IMR-90 (cell line): ENCODE measurements around the gene VSIR. TPM values are rescaled to one million over a fixed set of nuclear protein-coding genes. Genes with fewer than 3 reads are reported as not detected.

Source experiments
- ATAC-seq: fragments of 200-7000 bp; cut with Tn5 transposase; 2 replicates; pipeline ENCODE4 v1.9.1; 2020; ENCODE audit warnings: low read depth, mild to moderate bottlenecking, moderate library complexity
- BruUV-seq: library from RNA; stranded (reverse); fragments of 400-500 nt; replicated peaks from 2 replicates; lab custom pipeline; 2021; lab: Mats Ljungman, UMichigan
- CTCF ChIA-PET: fragments of 300-600 bp; formaldehyde crosslinking; extraction: SDS; loops from one replicate; lab custom pipeline; 2021; ENCODE audit warnings: antibody characterized with exemption; lab: Yijun Ruan, JAX
- POLR2A ChIA-PET: fragments of 300-600 bp; sonication (Branson Sonifier 250); formaldehyde crosslinking; loops from one replicate; lab custom pipeline; 2022; ENCODE audit warnings: antibody characterized with exemption; ENCODE audit not compliant: unreplicated experiment; lab: Charles Lee
- DNase-seq: peaks from one replicate; pipeline ENCODE4 v3.0.0; 2013
- H2AFZ ChIP-seq: replicated peaks from 2 replicates; pipeline ENCODE3; 2013; ENCODE audit warnings: low read length, mild to moderate bottlenecking; ENCODE audit not compliant: poor library complexity
- H2AK5ac ChIP-seq: 2 replicates; pipeline ENCODE4 v1.6.1; 2013; ENCODE audit warnings: low read depth, low read length, inconsistent platforms
- H2AK9ac ChIP-seq: replicated peaks from 2 replicates; pipeline ENCODE3; 2013; ENCODE audit warnings: mild to moderate bottlenecking, low read depth, low read length, moderate library complexity; ENCODE audit not compliant: poor library complexity
- H2BK120ac ChIP-seq: 2 replicates; pipeline ENCODE4 v1.6.1; 2013; ENCODE audit warnings: low read depth, low read length, inconsistent platforms
- H2BK15ac ChIP-seq: 3 replicates; pipeline ENCODE4 v1.6.1; 2013; ENCODE audit warnings: low read depth, low read length, inconsistent platforms
- H2BK20ac ChIP-seq: 2 replicates; pipeline ENCODE4 v1.6.1; 2013; ENCODE audit warnings: low read depth, mild to moderate bottlenecking, inconsistent platforms, low read length, moderate library complexity
- H2BK5ac ChIP-seq: 2 replicates; pipeline ENCODE4 v1.6.1; 2013; ENCODE audit warnings: mild to moderate bottlenecking, low read depth, low read length, inconsistent platforms; ENCODE audit not compliant: poor library complexity, severe bottlenecking
- H3K14ac ChIP-seq: replicated peaks from 2 replicates; pipeline ENCODE4 v1.6.1; 2013; ENCODE audit warnings: low read depth, low read length, inconsistent platforms
- H3K18ac ChIP-seq: 2 replicates; pipeline ENCODE4 v1.6.1; 2013; ENCODE audit warnings: low read depth, low read length, control low read depth
- H3K23ac ChIP-seq: 2 replicates; pipeline ENCODE4 v1.6.1; 2013; ENCODE audit warnings: low read depth, low read length, inconsistent platforms
- H3K27ac ChIP-seq: 2 replicates; pipeline ENCODE4 v1.5.1; 2013; ENCODE audit warnings: mild to moderate bottlenecking, control low read depth, low read length; ENCODE audit not compliant: insufficient read depth
- H3K27me3 ChIP-seq: 2 replicates; pipeline ENCODE4 v1.6.1; 2013; ENCODE audit warnings: low read length; ENCODE audit not compliant: control insufficient read depth, insufficient read depth
- H3K36me3 ChIP-seq: 2 replicates; pipeline ENCODE4 v1.6.1; 2013; ENCODE audit warnings: low read length, mixed read lengths; ENCODE audit not compliant: control insufficient read depth, insufficient read depth
- H3K4ac ChIP-seq: 2 replicates; pipeline ENCODE4 v1.6.1; 2013; ENCODE audit warnings: low read depth, low read length, inconsistent platforms
- H3K4me1 ChIP-seq: 2 replicates; pipeline ENCODE4 v1.6.1; 2013; ENCODE audit warnings: low read length, mixed read lengths; ENCODE audit not compliant: control insufficient read depth, insufficient read depth
- H3K4me2 ChIP-seq: 2 replicates; pipeline ENCODE4 v1.6.1; 2013; ENCODE audit warnings: low read depth, mild to moderate bottlenecking, control low read depth, low read length, moderate library complexity
- H3K4me3 ChIP-seq: 2 replicates; pipeline ENCODE4 v1.5.1; 2013; ENCODE audit warnings: low read depth, mild to moderate bottlenecking, control low read depth, low read length, moderate library complexity; ENCODE audit not compliant: insufficient read depth
- H3K56ac ChIP-seq: 2 replicates; pipeline ENCODE4 v1.6.1; 2013; ENCODE audit warnings: low read length, inconsistent platforms; ENCODE audit not compliant: insufficient read depth; ENCODE audit errors: extremely low read depth
- H3K79me1 ChIP-seq, 2 experiments: 2 replicates each; pipeline ENCODE4 v1.6.1; 2013; ENCODE audit warnings: low read length in 2 of 2, inconsistent platforms in 1 of 2, low read depth in 1 of 2
- H3K9ac ChIP-seq: 2 replicates; pipeline ENCODE4 v1.6.1; 2013; ENCODE audit warnings: low read depth, low read length, control low read depth
- H3K9me1 ChIP-seq: 2 replicates; pipeline ENCODE4 v1.6.1; 2013; ENCODE audit warnings: low read length, inconsistent platforms; ENCODE audit not compliant: insufficient read depth
- H3K9me3 ChIP-seq: 2 replicates; pipeline ENCODE4 v1.6.1; 2013; ENCODE audit warnings: low read length; ENCODE audit not compliant: control insufficient read depth, insufficient read depth
- H4K20me1 ChIP-seq: 2 replicates; pipeline ENCODE4 v1.6.1; 2013; ENCODE audit warnings: low read length, inconsistent platforms; ENCODE audit not compliant: insufficient read depth
- H4K5ac ChIP-seq: 2 replicates; pipeline ENCODE4 v1.6.1; 2013; ENCODE audit warnings: mild to moderate bottlenecking, low read depth, low read length, control low read depth
- H4K8ac ChIP-seq, 2 experiments: 2 replicates each; pipeline ENCODE4 v1.6.1; 2013; ENCODE audit warnings: low read depth in 2 of 2, low read length in 2 of 2, control low read depth in 1 of 2, inconsistent platforms in 1 of 2
- H4K91ac ChIP-seq: 2 replicates; pipeline ENCODE4 v1.6.1; 2013; ENCODE audit warnings: low read depth, low read length, inconsistent platforms; ENCODE audit not compliant: insufficient read depth
- BHLHE40 ChIP-seq: fragments of 150-350 bp; IDR thresholded peaks from 2 replicates; pipeline ENCODE4 v1.6.1; 2016; ENCODE audit warnings: mild to moderate bottlenecking, low read depth, low read length
- CEBPB ChIP-seq: IDR thresholded peaks from 2 replicates; pipeline ENCODE4 v1.6.1; 2012; ENCODE audit warnings: low read depth, low read length, improper control_type of control experiment
- CHD1 ChIP-seq: IDR thresholded peaks from 2 replicates; pipeline ENCODE4 v1.6.1; 2012; ENCODE audit warnings: low read depth, low read length, improper control_type of control experiment
- CTCF ChIP-seq: conservative IDR thresholded peaks from 2 replicates; pipeline ENCODE4 v1.5.1; 2012; ENCODE audit warnings: mild to moderate bottlenecking, low read depth, low read length, improper control_type of control experiment
- ELK1 ChIP-seq: fragments of 150-350 bp; IDR thresholded peaks from 2 replicates; pipeline ENCODE4 v1.6.1; 2016; ENCODE audit warnings: low read depth, mild to moderate bottlenecking, low read length, moderate library complexity, borderline replicate concordance
- FOS ChIP-seq: fragments of 150-350 bp; IDR thresholded peaks from 2 replicates; pipeline ENCODE4 v1.6.1; 2016; ENCODE audit warnings: low read depth, low read length
- MAFK ChIP-seq: IDR thresholded peaks from 2 replicates; pipeline ENCODE4 v1.6.1; 2012; ENCODE audit warnings: low read depth, low read length, improper control_type of control experiment
- MAZ ChIP-seq: IDR thresholded peaks from 2 replicates; pipeline ENCODE4 v1.6.1; 2012; ENCODE audit warnings: low read depth, mild to moderate bottlenecking, low read length, improper control_type of control experiment, moderate library complexity, borderline replicate concordance
- MXI1 ChIP-seq: IDR thresholded peaks from 2 replicates; pipeline ENCODE4 v1.6.1; 2012; ENCODE audit warnings: low read depth, mild to moderate bottlenecking, low read length, moderate library complexity, borderline replicate concordance
- NFE2L2 ChIP-seq: fragments of 150-350 bp; IDR thresholded peaks from 2 replicates; pipeline ENCODE4 v1.6.1; 2016; ENCODE audit warnings: low read depth, mild to moderate bottlenecking, low read length
- POLR2A ChIP-seq: IDR thresholded peaks from 2 replicates; pipeline ENCODE4 v1.6.1; 2012; ENCODE audit warnings: mild to moderate bottlenecking, low read depth, low read length
- RAD21 ChIP-seq: IDR thresholded peaks from 2 replicates; pipeline ENCODE4 v1.6.1; 2012; ENCODE audit warnings: low read length, improper control_type of control experiment
- RCOR1 ChIP-seq: IDR thresholded peaks from 2 replicates; pipeline ENCODE4 v1.6.1; 2012; ENCODE audit warnings: mild to moderate bottlenecking, low read length, improper control_type of control experiment; ENCODE audit not compliant: insufficient replicate concordance
- RFX5 ChIP-seq: IDR thresholded peaks from 2 replicates; pipeline ENCODE4 v1.8.0; 2012; ENCODE audit warnings: low read depth, mild to moderate bottlenecking, low read length, moderate library complexity
- SMC3 ChIP-seq: fragments of 150-350 bp; IDR thresholded peaks from 2 replicates; pipeline ENCODE4 v1.6.1; 2016; ENCODE audit warnings: low read depth, mild to moderate bottlenecking, antibody characterized with exemption, low read length, moderate library complexity
- USF2 ChIP-seq: fragments of 150-350 bp; IDR thresholded peaks from 2 replicates; pipeline ENCODE4 v1.6.1; 2017; ENCODE audit warnings: mild to moderate bottlenecking, antibody characterized with exemption, low read length, low read depth
- WGBS, 2 experiments: methylation state at CpG; one replicate each; pipeline versions ENCODE4 v1.1.5 to v1.1.7; 2013; ENCODE audit warnings: missing lambda C conversion rate in 2 of 2; ENCODE audit not compliant: insufficient read length in 1 of 2; ENCODE audit errors: extremely low coverage in 2 of 2; 5-methylcytosine and 5-hydroxymethylcytosine counted together
- dilution Hi-C: fragments of 300-500 bp; cut with HindIII; formaldehyde crosslinking; loops from one replicate; pipeline ENCODE4 v1.14.3; 2018; ENCODE audit warnings: low sequenced_read_pairs; ENCODE audit not compliant: unreplicated experiment
- in situ Hi-C: fragments of 300-500 bp; cut with MboI; formaldehyde crosslinking; loops from 3 replicates; pipeline ENCODE4 v1.14.3; 2019; ENCODE audit warnings: low sequenced_read_pairs, inconsistent platforms, mixed read lengths
- intact Hi-C: fragments of 100-400 bp; cut with micrococcal nuclease; formaldehyde crosslinking; loops from 2 replicates; pipeline ENCODE4 v1.10.0; 2022
- polyA plus RNA-seq, 3 experiments: library from polyadenylated mRNA; depleted of rRNA; stranded (reverse); fragments of >200 nt; gene quantifications; 2 replicates each; pipeline ENCODE4 v1.2.3, GENCODE V29; 2012; ENCODE audit warnings: low replicate concordance in 1 of 3
- total RNA-seq: library from RNA; depleted of rRNA; stranded (reverse); fragments of >200 nt; gene quantifications from 2 replicates; pipeline ENCODE4 v1.2.3, GENCODE V29; 2012

VSIR gene
- total and polyA plus RNA-seq, 2 of the 4 experiments (the other 2 are of a cell fraction), result 5.0 to 23.8 TPM

GRCh38 chr10:71761541-71762113 lies 11.7 kb downstream of the VSIR start:
- Histone ChIP-seq H3K4me2 (no peak overlapping the region), H4K8ac (no peak overlapping the region), H3K27ac (no peak overlapping the region), H3K23ac (no peak overlapping the region), H2AK9ac (no peak overlapping the region), H4K5ac (no peak overlapping the region), H4K91ac (peak overlapping the region; percentile 13; the same call in 1 of the 2 replicates), H3K79me1 (no peaks in the 10 kb centered on the region; a peak in 1 of 4 replicates), H4K20me1 (no peaks in the 10 kb centered on the region), H3K27me3 (no peaks in the 10 kb centered on the region; the same call in 1 of the 2 replicates), H2AK5ac (peak overlapping the region; percentile 27; the same call in 1 of the 2 replicates), H3K4ac (peak overlapping the region; percentile 48; the same call in 1 of the 2 replicates), H3K9ac (no peak overlapping the region), H3K18ac (no peak overlapping the region), H2BK20ac (peak overlapping the region; percentile 4), H2AFZ (peak overlapping the region; percentile 24), H3K14ac (no peak overlapping the region), H2BK120ac (peak overlapping the region; percentile 7; the same call in 1 of the 2 replicates), H3K56ac (no peak overlapping the region), H3K9me1 (peaks cover 22% of the 10 kb centered on the region), H3K4me3 (no peak overlapping the region), H3K9me3 (no peaks in the 10 kb centered on the region), H3K4me1 (peaks cover 33% of the 10 kb centered on the region), H3K36me3 (peaks cover 8% of the 10 kb centered on the region; the same call in 1 of the 2 replicates), H2BK5ac (no peak overlapping the region), H2BK15ac (no peak overlapping the region)
- no peak for TF ChIP-seq MAFK
- TF ChIP-seq RFX5, result no peak
- TF ChIP-seq FOS, result no peak
- TF ChIP-seq SMC3, result no peak
- TF ChIP-seq BHLHE40, result no peak
- TF ChIP-seq ELK1, result no peak
- no peak for TF ChIP-seq MAZ
- TF ChIP-seq CTCF, result no peak
- no peak for TF ChIP-seq CHD1
- TF ChIP-seq CEBPB, result no peak
- no peak for TF ChIP-seq USF2
- TF ChIP-seq RAD21, result no peak
- no peak for TF ChIP-seq NFE2L2
- TF ChIP-seq MXI1, result no peak
- no peak for TF ChIP-seq RCOR1
- TF ChIP-seq POLR2A, result no peak
- CTCF ChIA-PET, result no interaction called here
- WGBS, 2 experiments, result 94% methylated on average over 22 of the region's 26 CpGs; no CpG with 5 or more reads in 1 of the 2 experiments
- dilution Hi-C loops, result no loop called here
- BruUV-seq, result no TSS peak
- intact Hi-C loops, result no loop called here
- no peak for ATAC-seq
- no peak for DNase-seq
- POLR2A ChIA-PET, result no interaction called here
- in situ Hi-C loops, result no loop called here
